ENCODE data around the gene NUP205.

DNA sequence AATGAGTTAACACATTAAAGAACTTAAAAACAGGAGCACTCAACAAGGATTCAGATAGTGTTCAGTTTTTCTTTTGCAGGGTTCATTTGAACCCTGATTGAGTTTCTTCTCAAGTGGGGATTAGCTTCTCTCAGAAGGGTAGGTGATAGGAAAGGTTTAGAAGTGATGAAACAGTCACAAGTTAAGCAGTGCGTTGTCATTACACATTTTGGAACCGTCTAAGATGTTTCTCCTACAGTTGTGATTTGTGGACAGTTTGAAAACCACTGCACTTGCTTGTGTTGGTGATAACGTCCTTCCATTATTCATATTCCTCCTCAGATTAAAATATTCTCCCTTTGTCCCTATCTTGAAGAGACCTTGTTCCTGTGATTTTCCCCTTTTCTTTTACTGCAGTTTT, 107.3 kb downstream of the NUP205 start:
- TF ChIP-seq EZH2phosphoT487 (IDR thresholded peaks at IDR 0.05; ENCODE audit: low read length): no peak
- TF ChIP-seq, protein P1, sequence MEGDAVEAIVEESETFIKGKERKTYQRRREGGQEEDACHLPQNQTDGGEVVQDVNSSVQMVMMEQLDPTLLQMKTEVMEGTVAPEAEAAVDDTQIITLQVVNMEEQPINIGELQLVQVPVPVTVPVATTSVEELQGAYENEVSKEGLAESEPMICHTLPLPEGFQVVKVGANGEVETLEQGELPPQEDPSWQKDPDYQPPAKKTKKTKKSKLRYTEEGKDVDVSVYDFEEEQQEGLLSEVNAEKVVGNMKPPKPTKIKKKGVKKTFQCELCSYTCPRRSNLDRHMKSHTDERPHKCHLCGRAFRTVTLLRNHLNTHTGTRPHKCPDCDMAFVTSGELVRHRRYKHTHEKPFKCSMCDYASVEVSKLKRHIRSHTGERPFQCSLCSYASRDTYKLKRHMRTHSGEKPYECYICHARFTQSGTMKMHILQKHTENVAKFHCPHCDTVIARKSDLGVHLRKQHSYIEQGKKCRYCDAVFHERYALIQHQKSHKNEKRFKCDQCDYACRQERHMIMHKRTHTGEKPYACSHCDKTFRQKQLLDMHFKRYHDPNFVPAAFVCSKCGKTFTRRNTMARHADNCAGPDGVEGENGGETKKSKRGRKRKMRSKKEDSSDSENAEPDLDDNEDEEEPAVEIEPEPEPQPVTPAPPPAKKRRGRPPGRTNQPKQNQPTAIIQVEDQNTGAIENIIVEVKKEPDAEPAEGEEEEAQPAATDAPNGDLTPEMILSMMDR (IDR thresholded peaks at IDR 0.05; ENCODE audit: low read length): no peak
